CD4-positive, alpha-beta T cell (primary cell): ENCODE measurements around the gene SH3BP2. TPM values are rescaled to one million over a fixed set of nuclear protein-coding genes. Genes with fewer than 3 reads are reported as not detected.

ENCODE experiments used
- ATAC-seq: fragments of 200-7000 bp; cut with Tn5 transposase; one replicate; pipeline ENCODE4 v1.10.0; 2022; ENCODE audit warnings: mild to moderate bottlenecking; ENCODE audit not compliant: poor library complexity
- CTCF ChIA-PET: fragments of 350-600 bp; sonication (Branson Sonifier 250); formaldehyde crosslinking; loops from one replicate; lab custom pipeline; 2021; ENCODE audit warnings: antibody characterized with exemption, inconsistent platforms; lab: Charles Lee
- POLR2A ChIA-PET: fragments of 350-600 bp; sonication (Branson Sonifier 250); formaldehyde crosslinking; loops from one replicate; lab custom pipeline; 2021; ENCODE audit warnings: antibody characterized with exemption, inconsistent platforms; lab: Charles Lee
- DNase-seq, 14 experiments: peaks; one replicate each; pipeline ENCODE4 v3.0.0-alpha.2; 2013 to 2020; ENCODE audit warnings: mixed read lengths in 2 of 14
- H3K27ac ChIP-seq, 2 donors: one replicate each; pipeline versions ENCODE4 v1.5.1 to v1.7.0; 2013; ENCODE audit warnings: low read length in 2 of 2, low read depth in 1 of 2, mild to moderate bottlenecking in 1 of 2
- H3K27me3 ChIP-seq, 2 experiments: 1 replicate in 1 of 2; 2 replicates in 1 of 2; pipeline versions ENCODE4 v1.6.1 to v1.7.0; 2013; ENCODE audit warnings: low read length in 2 of 2, control low read depth in 1 of 2, mild to moderate bottlenecking in 1 of 2, moderate library complexity in 1 of 2; ENCODE audit not compliant: insufficient read depth in 2 of 2, control insufficient read depth in 1 of 2
- H3K36me3 ChIP-seq: one replicate; pipeline ENCODE4 v1.6.1; 2013; ENCODE audit warnings: low read length, control low read depth; ENCODE audit not compliant: insufficient read depth
- H3K4me1 ChIP-seq: one replicate; pipeline ENCODE4 v1.6.1; 2013; ENCODE audit warnings: low read length, control low read depth; ENCODE audit not compliant: insufficient read depth
- H3K4me3 ChIP-seq: one replicate; pipeline ENCODE4 v1.5.1; 2013; ENCODE audit warnings: mild to moderate bottlenecking, low read length, moderate library complexity
- H3K9me3 ChIP-seq, 2 experiments: 1 replicate in 1 of 2; 2 replicates in 1 of 2; pipeline versions ENCODE4 v1.6.1 to v1.7.0; 2013; ENCODE audit warnings: low read length in 2 of 2, mild to moderate bottlenecking in 2 of 2, control low read depth in 1 of 2, moderate library complexity in 1 of 2; ENCODE audit not compliant: control insufficient read depth in 1 of 2, insufficient read depth in 1 of 2
- H3K27ac Mint-ChIP-seq: one replicate; pipeline ENCODE4 v1.8.0; 2020; ENCODE audit warnings: mixed read lengths
- H3K27me3 Mint-ChIP-seq: one replicate; pipeline ENCODE4 v1.8.0; 2021; ENCODE audit warnings: mixed read lengths
- H3K36me3 Mint-ChIP-seq: one replicate; pipeline ENCODE4 v1.8.0; 2021; ENCODE audit warnings: low read depth, mixed read lengths
- H3K4me1 Mint-ChIP-seq: one replicate; pipeline ENCODE4 v1.8.0; 2021; ENCODE audit warnings: low read depth, mixed read lengths
- H3K4me3 Mint-ChIP-seq: one replicate; pipeline ENCODE4 v1.8.0; 2020; ENCODE audit warnings: mild to moderate bottlenecking, mixed read lengths
- H3K9me3 Mint-ChIP-seq: one replicate; pipeline ENCODE4 v1.8.0; 2020; ENCODE audit warnings: mixed read lengths
- intact Hi-C, 2 experiments: fragments of 100-400 bp; cut with DNase I in 1 of 2; cut with micrococcal nuclease in 1 of 2; formaldehyde crosslinking; loops; one replicate each; pipeline versions ENCODE4 v1.15.1 to v1.9.0; 2023 to 2025; cut with DNase I, micrococcal nuclease
- total RNA-seq, 174 experiments: library from RNA in 2 of 174; stranded (reverse) in 2 of 174; gene quantifications; one replicate each; pipeline ENCODE4 v1.2.3 and lab custom pipeline; 2021 to 2026
- TF ChIP-seq, protein P1 (sequence below): fragments of 200-600 bp; IDR thresholded peaks from one replicate; pipeline ENCODE4 v1.8.0; 2022; ENCODE audit warnings: antibody characterized with exemption, mild to moderate bottlenecking

Gene SH3BP2
- total RNA-seq, 2 experiments from 2014 or later = 30.1 to 30.5 TPM

DNA sequence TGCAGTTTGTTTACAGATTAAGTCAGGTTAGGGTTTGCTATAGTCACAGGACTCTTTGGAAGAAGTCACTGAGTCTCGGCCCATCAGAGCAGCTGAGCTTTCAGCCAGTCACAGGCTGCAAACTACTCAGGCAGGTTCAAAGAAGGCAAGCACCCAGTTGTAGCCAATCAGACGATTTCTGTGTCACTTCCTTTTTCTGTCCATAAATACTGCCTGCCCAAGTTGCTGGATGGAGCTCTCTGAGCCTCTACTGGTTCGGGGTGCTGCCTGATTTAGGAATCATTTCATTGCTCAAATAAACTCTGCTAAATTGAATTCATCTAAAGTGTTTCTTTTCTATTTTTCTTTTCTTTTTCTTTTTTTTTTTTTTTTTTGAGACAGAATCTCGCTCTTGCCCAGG, 7.3 kb upstream of the SH3BP2 start:
- no peaks in the 10 kb centered on the region for H3K36me3 ChIP-seq
- H3K4me1 ChIP-seq = peaks cover 49% of the 10 kb centered on the region
- POLR2A ChIA-PET = interaction anchor here (0.7 to 3.7 kb wide), 6 partner anchors 13 to 178 kb away, joined by 3 to 24 read pairs (median 6); partner anchors contain the start of genes GRK4 and NOP14
- peaks cover 6% of the 10 kb centered on the region for H3K9me3 Mint-ChIP-seq
- no peaks in the 10 kb centered on the region for H3K27me3 ChIP-seq
- peak in 6 of 14 experiments; percentile 25 to 76 (median 62) for DNase-seq
- peak overlapping the region; percentile 93 for H3K27ac Mint-ChIP-seq
- CTCF ChIA-PET = interaction anchor here (1.0 to 1.3 kb wide), 3 partner anchors 21 to 169 kb away, joined by 3 to 6 read pairs (median 3); no protein-coding TSS in a partner anchor
- no peaks in the 10 kb centered on the region for H3K9me3 ChIP-seq
- no peak overlapping the region for H3K4me3 Mint-ChIP-seq
- peak overlapping the region; percentile 86 to 87 for H3K27ac ChIP-seq
- TF ChIP-seq, protein P1, sequence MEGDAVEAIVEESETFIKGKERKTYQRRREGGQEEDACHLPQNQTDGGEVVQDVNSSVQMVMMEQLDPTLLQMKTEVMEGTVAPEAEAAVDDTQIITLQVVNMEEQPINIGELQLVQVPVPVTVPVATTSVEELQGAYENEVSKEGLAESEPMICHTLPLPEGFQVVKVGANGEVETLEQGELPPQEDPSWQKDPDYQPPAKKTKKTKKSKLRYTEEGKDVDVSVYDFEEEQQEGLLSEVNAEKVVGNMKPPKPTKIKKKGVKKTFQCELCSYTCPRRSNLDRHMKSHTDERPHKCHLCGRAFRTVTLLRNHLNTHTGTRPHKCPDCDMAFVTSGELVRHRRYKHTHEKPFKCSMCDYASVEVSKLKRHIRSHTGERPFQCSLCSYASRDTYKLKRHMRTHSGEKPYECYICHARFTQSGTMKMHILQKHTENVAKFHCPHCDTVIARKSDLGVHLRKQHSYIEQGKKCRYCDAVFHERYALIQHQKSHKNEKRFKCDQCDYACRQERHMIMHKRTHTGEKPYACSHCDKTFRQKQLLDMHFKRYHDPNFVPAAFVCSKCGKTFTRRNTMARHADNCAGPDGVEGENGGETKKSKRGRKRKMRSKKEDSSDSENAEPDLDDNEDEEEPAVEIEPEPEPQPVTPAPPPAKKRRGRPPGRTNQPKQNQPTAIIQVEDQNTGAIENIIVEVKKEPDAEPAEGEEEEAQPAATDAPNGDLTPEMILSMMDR = no peak
- H3K4me1 Mint-ChIP-seq = peaks cover 47% of the 10 kb centered on the region
- H3K27me3 Mint-ChIP-seq = no peaks in the 10 kb centered on the region
- no peak overlapping the region for H3K4me3 ChIP-seq
- peak; percentile 59 for ATAC-seq
- no peaks in the 10 kb centered on the region for H3K36me3 Mint-ChIP-seq
- intact Hi-C loops = no loop called here

DNA sequence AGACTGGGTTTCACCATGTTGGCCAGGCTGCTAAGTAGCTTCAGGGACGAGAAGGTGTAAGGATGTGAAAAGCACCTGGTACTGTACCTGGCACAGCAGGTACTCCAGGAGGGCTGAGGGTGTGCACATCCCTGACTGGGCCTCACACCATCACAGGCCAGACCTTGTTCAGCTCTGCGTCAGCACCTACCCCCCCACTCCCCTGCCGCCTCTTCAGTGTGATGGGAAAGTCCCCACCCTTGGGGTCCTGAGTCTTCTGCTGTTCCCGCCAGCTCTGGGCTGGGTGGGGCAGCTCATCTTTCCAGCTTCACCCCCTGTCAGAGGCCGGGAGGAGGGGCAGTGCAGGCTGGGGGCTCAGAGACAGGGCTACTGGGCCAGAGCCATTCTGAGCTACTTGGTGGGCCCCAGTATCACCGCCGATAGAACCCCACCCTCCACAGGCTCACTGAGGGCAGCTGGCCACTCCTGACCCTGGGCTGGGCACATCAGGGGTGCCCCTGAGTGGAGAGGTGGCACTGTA, 6.7 kb upstream of the SH3BP2 start:
- peaks cover 6% of the 10 kb centered on the region for H3K9me3 Mint-ChIP-seq
- ChIA-PET CTCF (interaction anchor here (1.0 to 1.3 kb wide), 3 partner anchors 22 to 168 kb away, joined by 3 to 6 read pairs (median 3); no protein-coding TSS in a partner anchor), POLR2A (interaction anchor here (1.0 to 3.7 kb wide), 5 partner anchors 13 to 177 kb away, joined by 3 to 24 read pairs (median 6); partner anchors contain the start of genes GRK4 and NOP14)
- no peaks in the 10 kb centered on the region for H3K36me3 ChIP-seq
- H3K4me1 Mint-ChIP-seq = peaks cover 47% of the 10 kb centered on the region
- ATAC-seq (peak; percentile 74), DNase-seq (peak in 9 of 14 experiments; percentile 40 to 90 (median 54))
- TF ChIP-seq, protein P1 = no peak
- peak overlapping the region; percentile 93 for H3K27ac Mint-ChIP-seq
- intact Hi-C loops = no loop called here
- no peaks in the 10 kb centered on the region for H3K36me3 Mint-ChIP-seq
- H3K27ac ChIP-seq = peak overlapping the region; percentile 86 to 87
- peaks cover 54% of the 10 kb centered on the region for H3K4me1 ChIP-seq
- H3K4me3 ChIP-seq = no peak overlapping the region
- H3K27me3 Mint-ChIP-seq = no peaks in the 10 kb centered on the region
- no peaks in the 10 kb centered on the region for H3K9me3 ChIP-seq
- no peaks in the 10 kb centered on the region for H3K27me3 ChIP-seq
- H3K4me3 Mint-ChIP-seq = peak overlapping the region; percentile 45

DNA sequence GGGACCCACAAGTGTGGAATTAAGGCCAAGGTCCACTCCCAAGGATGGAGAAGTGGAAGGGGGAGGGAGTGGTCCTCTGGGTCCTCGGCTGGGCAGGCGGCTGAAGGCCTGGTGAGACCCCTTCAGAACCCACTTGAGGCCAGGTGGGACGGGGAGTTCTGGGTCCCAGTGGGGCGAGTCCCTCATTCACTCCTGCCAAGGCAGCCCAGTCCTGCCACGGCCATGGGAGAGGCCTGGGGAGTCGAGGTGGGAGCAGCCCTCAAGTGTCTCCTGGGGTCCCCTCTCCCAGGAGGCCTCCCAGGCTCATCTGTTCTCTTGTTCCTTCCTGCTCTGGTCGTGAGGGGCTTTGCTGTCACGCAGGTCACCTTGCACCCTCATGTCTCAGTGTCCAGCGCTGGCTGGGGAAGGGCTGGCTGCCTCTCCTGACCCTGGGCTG, 6.1 kb upstream of the SH3BP2 start:
- H3K4me3 ChIP-seq = no peak overlapping the region
- CTCF ChIA-PET = interaction anchor here (1.0 to 1.3 kb wide), 2 partner anchors 23 to 167 kb away, joined by 3 to 6 read pairs; no protein-coding TSS in a partner anchor
- H3K27me3 ChIP-seq = no peaks in the 10 kb centered on the region
- TF ChIP-seq, protein P1 = no peak
- no peak for ATAC-seq
- H3K4me1 ChIP-seq = peaks cover 60% of the 10 kb centered on the region
- no peaks in the 10 kb centered on the region for H3K9me3 ChIP-seq
- Mint-ChIP-seq H3K27me3 (no peaks in the 10 kb centered on the region), H3K4me1 (peaks cover 47% of the 10 kb centered on the region), H3K4me3 (peak overlapping the region; percentile 1), H3K27ac (peak overlapping the region; percentile 93), H3K9me3 (peaks cover 6% of the 10 kb centered on the region), H3K36me3 (no peaks in the 10 kb centered on the region)
- peak overlapping the region; percentile 86 to 87 for H3K27ac ChIP-seq
- POLR2A ChIA-PET = interaction anchor here (1.0 to 3.7 kb wide), 4 partner anchors 12 to 176 kb away, joined by 4 to 24 read pairs (median 6); partner anchors contain the start of genes GRK4 and NOP14
- DNase-seq = no peak
- H3K36me3 ChIP-seq = no peaks in the 10 kb centered on the region
- intact Hi-C loops = no loop called here
